Measurements from ENCODE around the gene HSD17B12. TPM values are rescaled to one million over a fixed set of nuclear protein-coding genes. Genes with fewer than 3 reads are reported as not detected.
"Not testable (repeated sequence)": the region's sequence is repeated elsewhere in the genome, so short reads cannot be mapped to it uniquely, and the experiment has no call there.

The HSD17B12 gene
- total and polyA plus RNA-seq, 5 donors from 2014 or later = 17.5 to 23.1 (median 21.1) TPM

DNA sequence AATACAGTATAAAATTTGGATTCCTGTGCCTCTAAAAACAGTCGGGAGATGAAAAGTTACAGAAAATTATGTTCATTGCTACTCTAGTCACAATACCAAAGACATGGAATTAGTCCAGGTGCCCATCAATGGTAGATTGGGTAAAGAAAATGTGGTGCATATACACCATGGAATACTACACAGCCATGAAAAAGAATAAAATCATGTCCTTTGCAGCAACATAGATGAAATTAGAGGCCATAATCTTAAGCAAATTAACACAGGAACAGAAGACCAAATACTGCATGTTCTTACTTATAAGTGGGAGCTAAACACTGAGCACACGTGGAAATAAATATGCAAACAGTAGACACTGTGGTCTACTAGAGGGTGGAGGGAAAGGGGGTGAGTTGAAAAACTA lies 67.6 kb downstream of the HSD17B12 start:
- no peaks in the 10 kb centered on the region for H3K27me3 ChIP-seq (ENCODE audit: control insufficient read depth, insufficient read depth, low read length)
- no peaks in the 10 kb centered on the region for H3K4me1 ChIP-seq (ENCODE audit: control insufficient read depth, insufficient read depth, low read length, poor library complexity, severe bottlenecking)
- H3K9me3 ChIP-seq (ENCODE audit: control insufficient read depth in 2 of 2, low read length in 2 of 2) = peaks cover 0 to 7% of the 10 kb centered on the region in 2 experiments
- H3K27ac ChIP-seq (ENCODE audit: insufficient read depth, low read length, poor library complexity, severe bottlenecking) = no peak overlapping the region
- H3K9me3 Mint-ChIP-seq = peaks cover 2 to 23% (median 8%) of the 10 kb centered on the region in 7 donors
- no peak for ATAC-seq (ENCODE audit: low read depth in 2 of 2)
- DNase-seq = no peak
- H3K36me3 Mint-ChIP-seq = peaks cover 21% of the 10 kb centered on the region
- H3K36me3 ChIP-seq (ENCODE audit: control insufficient read depth, insufficient read depth, low read length) = no peaks in the 10 kb centered on the region
- no peak overlapping the region for H3K27ac Mint-ChIP-seq
- no peak overlapping the region for H3K4me3 ChIP-seq (ENCODE audit: low read depth, low read length)
- H3K27me3 Mint-ChIP-seq = no peaks in the 10 kb centered on the region
- peaks cover 0 to 18% (median 5%) of the 10 kb centered on the region in 4 donors for H3K4me1 Mint-ChIP-seq
- H3K4me3 Mint-ChIP-seq = no peak overlapping the region

DNA sequence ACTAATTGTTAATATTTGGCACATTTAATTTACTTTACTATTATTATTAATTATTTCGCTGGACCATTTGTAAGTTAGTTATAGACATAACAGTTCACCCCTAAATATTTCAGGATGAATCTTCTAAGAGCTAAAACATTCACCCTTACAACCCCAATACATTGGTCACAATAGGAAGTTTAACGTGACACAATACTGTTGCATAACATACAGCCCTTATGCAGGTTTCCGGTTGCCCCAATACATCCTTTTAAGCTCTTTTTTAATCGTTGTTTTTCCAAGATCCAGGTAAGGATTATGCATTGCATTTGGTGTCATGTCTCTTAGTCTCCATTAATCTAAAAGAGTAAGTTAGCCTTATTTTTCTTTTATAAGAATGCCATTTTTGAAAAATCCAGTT lies 71.2 kb downstream of the HSD17B12 start:
- peaks cover 0 to 10% (median 0%) of the 10 kb centered on the region in 7 donors for H3K9me3 Mint-ChIP-seq
- Histone ChIP-seq H3K27me3 (ENCODE audit: control insufficient read depth, insufficient read depth, low read length) (no peaks in the 10 kb centered on the region), H3K4me3 (ENCODE audit: low read depth, low read length) (no peak overlapping the region), H3K36me3 (ENCODE audit: control insufficient read depth, insufficient read depth, low read length) (no peaks in the 10 kb centered on the region), H3K4me1 (ENCODE audit: control insufficient read depth, insufficient read depth, low read length, poor library complexity, severe bottlenecking) (no peaks in the 10 kb centered on the region), H3K9me3 (ENCODE audit: control insufficient read depth in 2 of 2, low read length in 2 of 2) (no peaks in the 10 kb centered on the region), H3K27ac (ENCODE audit: insufficient read depth, low read length, poor library complexity, severe bottlenecking) (no peak overlapping the region)
- ATAC-seq (ENCODE audit: low read depth in 2 of 2) (no peak), DNase-seq (no peak)
- H3K4me1 Mint-ChIP-seq = peaks cover 0 to 11% (median 3%) of the 10 kb centered on the region in 4 donors
- H3K27ac Mint-ChIP-seq = no peak overlapping the region
- H3K36me3 Mint-ChIP-seq = peaks cover 30% of the 10 kb centered on the region
- H3K4me3 Mint-ChIP-seq = no peak overlapping the region
- no peaks in the 10 kb centered on the region for H3K27me3 Mint-ChIP-seq

DNA sequence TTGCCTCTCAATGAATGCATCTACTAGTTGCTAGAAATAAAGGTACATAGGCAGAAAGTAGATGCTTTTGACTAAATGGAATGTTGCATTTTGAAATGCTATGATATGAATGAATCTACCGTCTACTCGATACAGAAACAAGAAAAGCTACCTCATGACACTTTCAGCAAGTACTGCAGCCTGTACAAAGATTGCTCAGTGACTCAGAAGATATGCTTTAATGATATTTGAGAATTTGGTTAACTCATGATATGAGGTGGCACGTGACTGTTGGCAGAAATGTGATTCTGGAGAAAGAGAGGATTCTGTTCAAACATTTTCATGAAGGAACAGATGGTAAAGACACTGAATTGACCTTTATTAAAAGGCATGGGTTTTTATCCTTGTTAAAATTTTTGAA lies 76.0 kb downstream of the HSD17B12 start:
- H3K4me1 Mint-ChIP-seq = peaks cover 0 to 5% (median 0%) of the 10 kb centered on the region in 4 donors
- Histone ChIP-seq H3K36me3 (ENCODE audit: control insufficient read depth, insufficient read depth, low read length) (no peaks in the 10 kb centered on the region), H3K27me3 (ENCODE audit: control insufficient read depth, insufficient read depth, low read length) (no peaks in the 10 kb centered on the region), H3K4me1 (ENCODE audit: control insufficient read depth, insufficient read depth, low read length, poor library complexity, severe bottlenecking) (no peaks in the 10 kb centered on the region), H3K27ac (ENCODE audit: insufficient read depth, low read length, poor library complexity, severe bottlenecking) (no peak overlapping the region), H3K4me3 (ENCODE audit: low read depth, low read length) (no peak overlapping the region), H3K9me3 (ENCODE audit: control insufficient read depth in 2 of 2, low read length in 2 of 2) (no peaks in the 10 kb centered on the region)
- H3K36me3 Mint-ChIP-seq = peaks cover 39% of the 10 kb centered on the region
- DNase-seq (no peak), ATAC-seq (ENCODE audit: low read depth in 2 of 2) (no peak)
- H3K9me3 Mint-ChIP-seq = peaks cover 0 to 3% (median 0%) of the 10 kb centered on the region in 7 donors
- H3K4me3 Mint-ChIP-seq = no peak overlapping the region
- H3K27ac Mint-ChIP-seq = no peak overlapping the region
- no peaks in the 10 kb centered on the region for H3K27me3 Mint-ChIP-seq

DNA sequence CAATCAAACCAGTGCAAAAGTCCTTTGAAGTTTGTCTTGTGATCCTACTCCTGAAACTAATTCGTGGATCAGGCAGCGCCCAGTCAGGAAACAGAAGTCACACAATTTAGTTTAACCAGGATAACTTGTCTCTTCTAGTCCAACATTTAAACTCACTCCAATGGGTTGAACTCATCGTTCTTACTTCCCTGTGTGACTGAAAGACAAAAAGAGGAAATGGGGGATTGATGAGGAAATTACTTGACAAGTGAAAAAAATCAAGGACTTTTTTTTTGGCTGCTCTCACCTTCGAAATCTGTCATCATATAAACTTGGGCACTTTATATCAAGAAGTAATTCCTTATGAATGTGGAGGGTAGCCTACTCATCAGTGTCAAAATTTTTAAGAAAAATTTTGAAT lies 78.4 kb downstream of the HSD17B12 start:
- ATAC-seq (ENCODE audit: low read depth in 2 of 2) = no peak
- Mint-ChIP-seq H3K27me3 (no peaks in the 10 kb centered on the region), H3K4me1 (peaks cover 0 to 5% (median 0%) of the 10 kb centered on the region in 4 donors), H3K27ac (no peak overlapping the region), H3K36me3 (peaks cover 37% of the 10 kb centered on the region), H3K4me3 (no peak overlapping the region), H3K9me3 (peaks cover 0 to 5% (median 1%) of the 10 kb centered on the region in 7 donors)
- no peak for DNase-seq
- H3K4me3 ChIP-seq (ENCODE audit: low read depth, low read length) = no peak overlapping the region
- H3K4me1 ChIP-seq (ENCODE audit: control insufficient read depth, insufficient read depth, low read length, poor library complexity, severe bottlenecking) = no peaks in the 10 kb centered on the region
- no peaks in the 10 kb centered on the region for H3K36me3 ChIP-seq (ENCODE audit: control insufficient read depth, insufficient read depth, low read length)
- H3K27ac ChIP-seq (ENCODE audit: insufficient read depth, low read length, poor library complexity, severe bottlenecking) = no peak overlapping the region
- H3K27me3 ChIP-seq (ENCODE audit: control insufficient read depth, insufficient read depth, low read length) = no peaks in the 10 kb centered on the region
- H3K9me3 ChIP-seq (ENCODE audit: control insufficient read depth in 2 of 2, low read length in 2 of 2) = no peaks in the 10 kb centered on the region

DNA sequence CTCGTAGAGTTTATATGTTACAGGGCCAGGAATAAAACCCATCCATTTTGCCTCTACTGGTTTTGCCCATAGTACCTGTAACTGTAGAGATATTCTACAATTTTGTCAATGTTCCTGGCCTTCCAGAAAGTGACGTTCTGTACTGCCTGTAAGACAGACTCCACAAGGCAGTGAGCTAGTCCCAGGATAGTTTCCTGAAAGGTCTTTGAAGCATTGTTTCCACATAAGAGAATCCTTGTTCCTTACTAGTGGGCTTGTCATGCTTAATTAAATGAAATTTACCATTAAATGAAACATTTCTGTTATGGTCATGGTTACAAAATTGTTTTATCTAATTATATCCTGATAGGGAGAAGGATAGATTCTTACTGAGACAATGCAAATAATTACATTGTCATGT lies 80.4 kb downstream of the HSD17B12 start:
- H3K27ac Mint-ChIP-seq = no peak overlapping the region
- ATAC-seq (ENCODE audit: low read depth in 2 of 2) = no peak

DNA sequence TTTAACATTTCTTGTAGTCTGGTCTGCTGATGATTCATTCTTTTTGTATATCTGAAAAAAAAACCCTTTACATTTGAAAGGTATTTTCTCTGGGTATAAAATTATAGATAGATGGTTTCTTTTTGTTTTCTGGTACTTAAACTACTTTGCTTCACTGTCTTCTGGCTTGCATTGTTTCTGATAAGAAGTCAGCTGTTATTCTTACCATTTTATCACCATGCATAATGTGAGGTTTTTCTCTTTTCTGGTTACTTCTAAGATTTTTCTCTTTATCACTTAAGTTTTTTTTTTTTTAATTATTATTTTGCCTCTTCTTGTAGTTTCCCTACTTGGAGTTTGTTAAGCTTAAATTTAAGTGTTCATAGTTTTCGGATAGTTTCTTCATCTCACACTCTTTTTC lies 84.7 kb downstream of the HSD17B12 start:
- Histone ChIP-seq H3K27me3 (ENCODE audit: control insufficient read depth, insufficient read depth, low read length) (no peaks in the 10 kb centered on the region), H3K4me3 (ENCODE audit: low read depth, low read length) (no peak overlapping the region), H3K27ac (ENCODE audit: insufficient read depth, low read length, poor library complexity, severe bottlenecking) (no peak overlapping the region), H3K36me3 (ENCODE audit: control insufficient read depth, insufficient read depth, low read length) (peaks cover 2% of the 10 kb centered on the region), H3K9me3 (ENCODE audit: control insufficient read depth in 2 of 2, low read length in 2 of 2) (peaks cover 0 to 6% of the 10 kb centered on the region in 2 experiments), H3K4me1 (ENCODE audit: control insufficient read depth, insufficient read depth, low read length, poor library complexity, severe bottlenecking) (no peaks in the 10 kb centered on the region)
- Mint-ChIP-seq H3K4me3 (no peak overlapping the region), H3K4me1 (no peaks in the 10 kb centered on the region), H3K27ac (no peak overlapping the region), H3K36me3 (peaks cover 27% of the 10 kb centered on the region), H3K27me3 (no peaks in the 10 kb centered on the region), H3K9me3 (peaks cover 3 to 22% (median 6%) of the 10 kb centered on the region in 7 donors)
- ATAC-seq (ENCODE audit: low read depth in 2 of 2) (no peak), DNase-seq (no peak)

More for the DNA sequence above, 80.4 kb downstream of the HSD17B12 start:
- H3K4me3 Mint-ChIP-seq = no peak overlapping the region
- no peaks in the 10 kb centered on the region for H3K4me1 ChIP-seq (ENCODE audit: control insufficient read depth, insufficient read depth, low read length, poor library complexity, severe bottlenecking)
- no peaks in the 10 kb centered on the region for H3K27me3 Mint-ChIP-seq
- peaks cover 35% of the 10 kb centered on the region for H3K36me3 Mint-ChIP-seq
- peaks cover 0 to 6% of the 10 kb centered on the region in 2 experiments for H3K9me3 ChIP-seq (ENCODE audit: control insufficient read depth in 2 of 2, low read length in 2 of 2)
- no peaks in the 10 kb centered on the region for H3K27me3 ChIP-seq (ENCODE audit: control insufficient read depth, insufficient read depth, low read length)
- no peak overlapping the region for H3K4me3 ChIP-seq (ENCODE audit: low read depth, low read length)
- H3K27ac ChIP-seq (ENCODE audit: insufficient read depth, low read length, poor library complexity, severe bottlenecking) = no peak overlapping the region
- no peaks in the 10 kb centered on the region for H3K4me1 Mint-ChIP-seq
- no peak for DNase-seq
- H3K9me3 Mint-ChIP-seq = peaks cover 0 to 18% (median 6%) of the 10 kb centered on the region in 7 donors
- no peaks in the 10 kb centered on the region for H3K36me3 ChIP-seq (ENCODE audit: control insufficient read depth, insufficient read depth, low read length)

DNA sequence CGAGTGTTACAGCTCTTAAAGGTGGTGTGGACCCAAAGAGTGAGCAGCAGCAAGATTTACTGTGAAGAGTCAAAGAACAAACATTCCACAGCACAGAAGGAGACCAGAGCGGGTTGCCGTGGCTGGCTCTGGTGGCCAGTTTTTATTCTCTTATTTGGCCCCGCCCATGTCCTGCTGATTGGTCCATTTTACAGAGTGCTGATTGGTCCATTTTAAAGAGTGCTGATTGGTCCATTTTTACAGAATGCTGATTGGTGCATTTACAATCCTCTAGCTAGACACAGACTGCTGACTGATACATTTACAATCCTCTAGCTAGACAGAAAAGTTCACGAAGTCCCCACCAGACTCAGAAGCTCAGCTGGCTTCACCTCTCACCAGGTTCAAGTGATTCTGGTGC lies 88.1 kb downstream of the HSD17B12 start:
- H3K27me3 Mint-ChIP-seq; H3K4me3 Mint-ChIP-seq; H3K4me3 ChIP-seq (ENCODE audit: low read depth, low read length); H3K4me1 Mint-ChIP-seq; H3K27ac ChIP-seq (ENCODE audit: insufficient read depth, low read length, poor library complexity, severe bottlenecking); DNase-seq; H3K36me3 ChIP-seq (ENCODE audit: control insufficient read depth, insufficient read depth, low read length); ATAC-seq (ENCODE audit: low read depth in 2 of 2); H3K27me3 ChIP-seq (ENCODE audit: control insufficient read depth, insufficient read depth, low read length); H3K4me1 ChIP-seq (ENCODE audit: control insufficient read depth, insufficient read depth, low read length, poor library complexity, severe bottlenecking); H3K27ac Mint-ChIP-seq; H3K9me3 ChIP-seq (ENCODE audit: control insufficient read depth in 2 of 2, low read length in 2 of 2): not testable (repeated sequence)
- Mint-ChIP-seq H3K9me3 (peaks cover 0 to 22% (median 6%) of the 10 kb centered on the region in 7 donors), H3K36me3 (peaks cover 33% of the 10 kb centered on the region)

DNA sequence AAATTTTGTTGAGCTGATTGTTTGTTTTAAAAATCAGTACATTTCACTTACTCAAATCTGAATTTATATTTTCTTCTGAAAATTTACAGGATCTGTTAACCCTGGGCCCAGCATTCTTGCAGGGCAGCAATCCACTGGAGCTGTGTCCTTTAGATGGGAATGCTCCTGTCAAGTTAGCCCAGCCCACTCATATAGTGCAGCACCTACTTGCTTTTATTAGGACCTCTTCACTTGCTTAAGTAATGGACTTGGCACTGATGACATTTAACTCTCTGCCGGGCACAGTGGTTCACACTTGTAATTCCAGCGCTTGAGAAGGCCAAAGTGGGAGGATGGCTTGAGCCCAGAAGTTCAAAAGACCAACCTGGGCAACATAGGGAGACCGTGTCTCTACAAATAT lies 89.6 kb downstream of the HSD17B12 start:
- Mint-ChIP-seq H3K36me3 (peaks cover 27% of the 10 kb centered on the region), H3K9me3 (peaks cover 0 to 12% (median 5%) of the 10 kb centered on the region in 7 donors), H3K4me1 (no peaks in the 10 kb centered on the region), H3K27ac (no peak overlapping the region), H3K4me3 (no peak overlapping the region), H3K27me3 (no peaks in the 10 kb centered on the region)
- no peaks in the 10 kb centered on the region for H3K4me1 ChIP-seq (ENCODE audit: control insufficient read depth, insufficient read depth, low read length, poor library complexity, severe bottlenecking)
- ATAC-seq (ENCODE audit: low read depth in 2 of 2) = no peak
- peaks cover 2% of the 10 kb centered on the region for H3K36me3 ChIP-seq (ENCODE audit: control insufficient read depth, insufficient read depth, low read length)
- H3K4me3 ChIP-seq (ENCODE audit: low read depth, low read length) = no peak overlapping the region
- H3K9me3 ChIP-seq (ENCODE audit: control insufficient read depth in 2 of 2, low read length in 2 of 2) = peaks cover 0 to 4% of the 10 kb centered on the region in 2 experiments
- no peak for DNase-seq
- H3K27ac ChIP-seq (ENCODE audit: insufficient read depth, low read length, poor library complexity, severe bottlenecking) = no peak overlapping the region
- no peaks in the 10 kb centered on the region for H3K27me3 ChIP-seq (ENCODE audit: control insufficient read depth, insufficient read depth, low read length)

All from CD4-positive, CD25-positive, alpha-beta regulatory T cell (primary cell).